ENCODE measurements around the gene IL6ST.
"Not testable (repeated sequence)": the region's sequence is repeated elsewhere in the genome, so short reads cannot be mapped to it uniquely, and the experiment has no call there.

The IL6ST gene

DNA sequence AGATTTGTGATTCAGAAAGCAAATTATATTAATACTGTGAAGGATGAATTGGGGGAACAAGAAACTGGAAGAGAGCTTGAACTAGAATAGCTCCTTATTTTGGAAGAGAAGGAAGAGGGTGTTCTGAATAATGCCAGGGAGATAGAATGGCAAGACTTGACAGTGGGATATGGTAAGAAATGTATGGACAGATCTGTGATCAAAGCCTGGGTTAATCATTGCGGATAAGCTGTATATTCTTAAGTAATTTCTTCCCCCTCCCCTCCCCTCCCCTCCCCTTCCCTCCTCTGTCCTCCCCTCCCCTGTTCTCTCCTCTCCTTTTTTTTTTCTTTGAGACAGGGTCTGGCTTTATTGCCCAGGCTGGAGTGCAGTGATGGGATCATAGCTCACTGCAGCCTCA, 10.1 kb upstream of the IL6ST start:
- DNase-seq (ENCODE audit: low spot score), result no peak

DNA sequence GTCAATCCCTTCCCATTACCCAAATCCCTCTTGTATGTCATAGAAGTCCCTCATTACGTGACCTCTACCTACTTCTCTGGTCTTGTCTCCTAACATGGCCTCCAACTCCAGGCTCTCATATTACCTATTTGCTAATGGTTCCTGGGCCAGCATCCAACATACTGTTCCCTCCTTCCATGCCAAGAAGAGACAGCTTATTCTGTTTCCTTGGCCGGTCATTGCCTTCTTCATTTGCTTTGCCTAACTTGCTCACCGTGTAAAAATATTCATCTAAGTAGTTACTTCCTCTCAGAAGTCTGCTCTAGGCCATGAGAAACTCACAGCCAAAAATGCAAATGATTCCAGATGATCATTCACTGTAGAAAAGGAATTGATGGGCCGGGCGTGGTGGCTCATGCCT, 8.9 kb upstream of the IL6ST start:
- DNase-seq (ENCODE audit: low spot score), result no peak

DNA sequence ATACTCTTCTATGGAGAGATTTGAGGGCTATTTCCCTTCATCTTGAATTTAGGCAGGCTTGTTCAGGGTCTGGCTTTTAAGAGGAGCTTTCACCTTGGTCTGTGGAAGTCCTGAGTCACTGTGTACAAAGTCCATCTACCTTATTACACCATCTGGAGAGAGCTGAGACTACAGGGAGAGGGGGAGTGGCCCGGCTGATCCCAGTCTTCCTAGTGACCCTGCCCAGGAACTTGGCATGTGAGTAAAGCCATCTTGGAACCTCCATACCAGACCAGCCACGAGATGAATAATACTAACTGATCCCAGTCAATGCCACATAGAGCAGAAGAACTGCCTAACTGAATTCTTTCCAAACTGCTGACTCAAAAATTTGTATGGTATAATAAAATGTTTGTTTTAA, 8.4 kb upstream of the IL6ST start:
- no peak for DNase-seq (ENCODE audit: low spot score)

- no peak for DNase-seq (ENCODE audit: low spot score)
Measured at GRCh38 chr5:56002303-56002702, 7.5 kb upstream of the IL6ST start.

DNA sequence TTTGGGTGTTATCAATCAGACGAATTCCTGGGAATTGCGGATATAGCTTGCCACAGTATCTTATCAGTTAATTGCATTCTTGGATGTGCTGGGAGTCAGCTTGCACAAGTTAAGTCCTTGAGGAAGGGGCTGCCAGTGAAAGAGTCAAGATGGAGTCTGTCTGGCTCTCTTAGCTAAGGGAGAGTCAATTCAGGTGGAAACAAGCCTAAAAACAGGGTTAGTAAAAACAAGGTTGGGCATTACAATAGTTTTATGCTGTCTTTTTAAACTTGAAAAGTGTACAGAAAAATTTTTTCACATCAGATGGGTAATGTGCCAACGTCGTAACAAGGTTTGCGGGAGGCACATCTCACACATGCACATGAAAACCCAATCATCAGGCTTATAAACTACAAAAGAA, 5.5 kb upstream of the IL6ST start:
- not testable (repeated sequence) for DNase-seq (ENCODE audit: low spot score)

GRCh38 chr5:55998966-55999365, 4.2 kb upstream of the IL6ST start:
- DNase-seq (ENCODE audit: low spot score), result no peak

- peak; percentile 91 for DNase-seq (ENCODE audit: low spot score)
Measured at GRCh38 chr5:55997742-55998351, 3.1 kb upstream of the IL6ST start.

- DNase-seq (ENCODE audit: low spot score), result peak; percentile 97
Measured at GRCh38 chr5:55994998-55995914, 493 bp upstream of the IL6ST start.

DNA sequence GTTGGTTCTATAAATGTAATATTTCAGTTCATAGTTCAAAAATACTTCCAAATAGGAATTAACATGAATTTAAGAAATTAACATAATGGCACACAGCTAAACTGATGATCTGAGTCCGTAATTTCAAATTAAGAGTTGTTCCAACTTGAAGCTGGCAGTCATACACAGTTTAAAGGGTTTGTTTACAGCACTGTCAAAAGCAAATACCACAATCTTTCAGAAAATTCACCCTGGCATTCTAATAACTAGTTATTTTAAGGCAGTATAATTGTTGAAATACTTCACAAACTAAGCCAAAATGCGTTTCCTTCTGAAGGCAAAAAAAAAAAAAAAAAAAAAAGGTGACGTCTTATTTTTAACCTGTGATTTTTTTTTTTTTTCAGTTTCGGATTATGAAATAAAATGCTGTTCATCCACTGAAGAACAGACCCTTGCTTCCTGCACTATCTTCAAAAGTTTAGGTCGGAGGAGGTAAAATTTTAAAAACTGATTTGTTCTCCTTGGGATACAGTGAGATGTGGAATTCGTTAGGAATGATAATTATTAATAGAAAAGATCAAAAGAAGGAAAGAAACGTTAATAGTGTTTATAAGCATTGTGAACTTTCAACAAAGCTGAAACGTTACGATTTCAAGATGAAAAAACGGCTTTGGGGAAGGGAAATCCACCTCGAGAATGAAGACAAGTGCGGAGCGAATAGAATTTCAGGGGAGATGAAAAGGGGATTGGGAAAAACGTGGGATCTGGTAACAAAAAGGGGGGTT, 850 bp downstream of the IL6ST start:
- peak; percentile 63 for DNase-seq (ENCODE audit: low spot score)

GRCh38 chr5:55993013-55993412, 1.8 kb downstream of the IL6ST start:
- DNase-seq (ENCODE audit: low spot score), result peak; percentile 49

- DNase-seq (ENCODE audit: low spot score), result peak; percentile 30
Measured at GRCh38 chr5:55991768-55992486, 2.8 kb downstream of the IL6ST start.

GRCh38 chr5:55990895-55991294, 3.9 kb downstream of the IL6ST start:
- DNase-seq (ENCODE audit: low spot score), result not testable (repeated sequence)

DNA sequence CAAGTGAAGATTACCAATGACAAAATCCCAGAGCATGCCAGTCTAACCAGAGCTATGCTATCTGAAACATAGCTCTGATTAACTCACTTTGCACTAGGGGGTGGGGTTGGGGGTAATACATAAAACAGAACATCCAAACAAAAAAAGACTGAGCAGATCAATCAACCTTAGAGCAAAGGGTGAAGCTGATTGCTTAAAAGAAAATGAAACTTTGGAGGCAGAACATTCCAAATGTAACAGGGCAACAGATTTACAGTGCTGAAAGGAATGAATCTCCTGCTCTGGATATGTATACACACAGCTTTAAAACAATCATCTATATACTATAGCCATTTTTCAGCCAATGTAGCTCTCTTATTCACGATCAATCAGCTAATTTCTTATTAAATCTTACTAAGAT, 4.9 kb downstream of the IL6ST start:
- no peak for DNase-seq (ENCODE audit: low spot score)

- no peak for DNase-seq (ENCODE audit: low spot score)
Measured at GRCh38 chr5:55988979-55989638, 5.7 kb downstream of the IL6ST start.

DNA sequence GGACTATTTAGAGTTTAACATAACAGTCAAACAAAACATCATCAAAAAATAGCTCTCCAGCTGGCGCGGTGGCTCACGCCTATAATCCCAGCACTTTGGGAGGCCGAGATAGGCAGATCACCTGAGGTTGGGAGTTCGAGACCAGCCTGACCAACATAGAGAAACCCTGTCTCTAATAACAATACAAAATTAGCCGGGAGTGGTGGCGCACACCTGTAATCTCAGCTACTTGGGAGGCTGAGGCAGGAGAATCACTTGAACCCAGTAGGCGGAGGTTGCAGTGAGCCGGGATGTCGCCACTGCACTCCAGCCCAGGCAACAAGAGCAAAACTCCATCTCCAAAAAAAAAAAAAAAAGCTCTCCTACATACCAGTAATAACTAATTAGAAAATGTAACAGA, 6.3 kb downstream of the IL6ST start:
- DNase-seq (ENCODE audit: low spot score), result not testable (repeated sequence)

DNA sequence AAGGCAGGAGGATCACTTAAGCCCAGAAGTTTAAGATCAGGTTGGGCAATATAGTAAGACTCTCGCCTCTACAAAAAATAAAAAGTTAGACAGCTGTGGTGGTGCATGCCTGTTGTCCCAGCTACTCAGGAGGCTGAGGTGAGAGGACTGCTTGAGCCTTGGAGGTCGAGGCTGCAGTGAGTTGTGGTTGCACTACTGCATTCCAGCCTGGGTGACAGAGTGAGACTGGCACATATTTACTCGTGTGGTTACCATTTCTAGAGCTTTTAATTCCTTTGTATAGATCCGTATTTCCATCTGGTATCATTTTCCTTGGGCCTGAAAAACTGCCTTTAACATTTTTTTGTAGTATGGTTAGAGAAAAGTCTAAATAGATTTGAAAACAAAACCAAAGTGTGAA, 7.8 kb downstream of the IL6ST start:
- DNase-seq (ENCODE audit: low spot score), result no peak

GRCh38 chr5:55985181-55985580, 9.6 kb downstream of the IL6ST start:
- no peak for DNase-seq (ENCODE audit: low spot score)

GRCh38 chr5:55983986-55984385, 10.8 kb downstream of the IL6ST start:
- no peak for DNase-seq (ENCODE audit: low spot score)

GRCh38 chr5:55982957-55983381, 11.8 kb downstream of the IL6ST start:
- DNase-seq (ENCODE audit: low spot score), result peak; percentile 40

GRCh38 chr5:55973296-55973695, 21.5 kb downstream of the IL6ST start:
- no peak for DNase-seq (ENCODE audit: low spot score)

DNA sequence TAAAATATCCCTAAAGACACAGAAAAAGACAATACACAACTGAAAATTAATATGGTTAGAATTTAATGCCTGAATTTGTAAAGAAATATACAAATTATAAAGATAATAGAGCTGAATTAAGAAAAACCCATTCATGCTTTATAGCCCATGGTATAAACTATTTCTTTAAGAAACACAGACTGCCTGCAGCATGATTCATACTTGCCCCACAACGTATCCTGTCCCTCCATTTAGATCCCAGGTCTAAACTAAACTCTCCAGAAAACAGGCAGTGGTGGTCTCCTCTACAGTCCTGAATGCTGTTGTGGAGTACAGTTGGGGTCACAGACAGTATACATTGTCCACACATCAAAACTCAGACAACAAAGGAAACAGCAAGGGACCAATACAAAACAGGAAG, 24.8 kb downstream of the IL6ST start:
- DNase-seq (ENCODE audit: low spot score), result no peak

- no peak for DNase-seq (ENCODE audit: low spot score)
Measured at GRCh38 chr5:55966284-55966683, 28.5 kb downstream of the IL6ST start.

Measured in hematopoietic multipotent progenitor cell treated with erythropoietin and hydrocortisone succinate and interleukin-3 and kit ligand, for 17 days (in vitro differentiated cells).